ENCODE measurements around the gene GFOD1.

The GFOD1 gene

DNA sequence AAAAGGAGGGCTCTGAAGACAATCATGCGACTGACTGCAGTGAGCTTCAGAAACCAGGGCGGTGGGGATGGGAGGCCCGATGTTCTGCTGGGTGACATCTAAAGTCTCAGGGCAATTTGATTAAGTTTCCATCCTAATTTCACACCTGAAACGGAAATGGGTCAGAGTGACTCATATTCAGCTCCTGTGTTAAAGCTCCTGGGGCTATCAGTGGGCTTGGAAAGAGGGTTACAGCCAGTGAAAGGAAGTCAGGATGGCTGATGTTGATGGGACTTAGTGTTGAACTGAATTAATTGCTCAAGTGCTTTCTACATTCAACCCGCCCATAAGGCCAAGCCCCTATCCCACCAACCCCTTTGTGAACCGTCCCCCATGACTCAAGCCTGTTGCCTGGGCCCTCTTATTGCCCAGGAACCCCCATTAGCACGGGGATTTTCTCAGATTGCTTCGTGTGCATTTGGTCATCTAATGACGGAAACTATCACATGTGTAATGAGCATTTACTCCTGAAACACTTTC is 112.0 kb downstream of the GFOD1 start:
- no peak for DNase-seq (ENCODE audit: low read depth)

DNA sequence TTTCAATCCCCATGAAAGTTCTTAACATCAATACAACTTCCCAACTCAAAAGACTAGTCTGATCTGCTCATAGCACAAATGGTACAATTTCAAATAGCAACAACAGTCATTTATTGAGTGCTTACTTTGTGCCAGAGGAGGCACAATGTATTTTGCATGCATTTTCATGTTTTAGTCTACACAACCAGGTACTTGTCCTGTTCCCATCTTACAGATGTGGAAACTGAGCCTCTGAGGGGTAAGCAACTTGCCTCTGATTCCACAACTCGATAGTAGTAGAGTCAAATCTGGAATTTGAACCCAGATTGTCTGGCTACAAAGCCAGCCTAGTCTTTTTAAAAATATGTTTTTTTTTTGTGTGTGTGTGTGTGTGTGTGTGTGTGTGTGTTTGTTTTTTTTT is 113.5 kb downstream of the GFOD1 start:
- DNase-seq (ENCODE audit: low read depth), result no peak

DNA sequence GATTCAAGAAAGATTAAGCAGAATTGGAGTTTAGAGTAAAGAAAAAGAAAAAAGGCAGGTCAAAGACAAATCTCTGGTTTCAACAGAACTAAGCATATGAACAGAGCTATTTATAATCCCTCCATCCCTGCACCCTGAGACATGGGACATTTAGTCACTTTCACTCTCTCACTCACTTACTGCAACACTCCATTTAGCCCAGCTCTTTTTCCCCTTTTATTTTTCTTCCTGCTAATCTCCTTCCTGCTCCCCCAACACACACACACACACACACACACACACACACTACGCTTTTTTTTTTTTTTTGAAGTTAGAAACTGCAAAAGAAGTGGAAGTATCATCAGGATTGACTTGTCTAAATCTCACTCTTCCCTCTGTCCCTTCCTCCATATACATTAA is 113.9 kb downstream of the GFOD1 start:
- no peak for DNase-seq (ENCODE audit: low read depth)

DNA sequence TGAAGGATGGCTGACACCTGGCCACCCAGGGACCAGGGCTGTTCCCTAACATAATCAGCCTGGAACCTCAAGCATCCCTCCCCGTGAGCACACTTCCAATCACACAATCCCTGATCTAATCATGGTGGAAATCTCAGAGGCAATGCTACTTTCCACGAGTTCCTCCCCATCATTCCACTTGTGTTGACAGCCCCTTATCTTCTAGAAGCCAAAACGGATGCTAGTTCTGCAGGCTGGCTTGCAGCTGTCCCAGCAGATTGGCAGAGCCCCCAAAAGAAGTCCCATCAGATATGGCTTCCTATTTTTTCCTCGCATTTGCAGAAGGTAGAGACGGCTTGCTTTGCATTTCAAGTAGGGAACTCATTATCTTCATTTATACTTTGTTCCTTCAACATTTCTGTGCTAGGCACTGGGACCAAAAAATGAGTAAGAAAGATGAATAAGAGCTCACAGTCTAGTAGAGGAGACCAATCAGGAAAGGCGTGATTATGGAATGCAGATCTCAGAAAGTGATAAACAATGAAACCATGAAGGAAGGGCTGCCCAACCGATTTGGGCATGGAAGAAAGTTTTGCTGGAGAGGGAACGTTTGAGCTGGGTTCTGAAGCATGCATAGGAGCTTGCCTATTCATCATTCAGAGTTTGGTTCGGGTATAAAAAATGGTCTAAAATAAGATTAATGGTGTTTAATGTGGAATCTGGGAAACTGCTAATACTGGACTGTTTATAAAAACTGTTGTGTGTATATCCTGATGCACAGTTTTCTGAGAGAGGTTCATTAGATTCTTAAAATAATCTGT is 114.5 kb downstream of the GFOD1 start:
- no peak for DNase-seq (ENCODE audit: low read depth)

DNA sequence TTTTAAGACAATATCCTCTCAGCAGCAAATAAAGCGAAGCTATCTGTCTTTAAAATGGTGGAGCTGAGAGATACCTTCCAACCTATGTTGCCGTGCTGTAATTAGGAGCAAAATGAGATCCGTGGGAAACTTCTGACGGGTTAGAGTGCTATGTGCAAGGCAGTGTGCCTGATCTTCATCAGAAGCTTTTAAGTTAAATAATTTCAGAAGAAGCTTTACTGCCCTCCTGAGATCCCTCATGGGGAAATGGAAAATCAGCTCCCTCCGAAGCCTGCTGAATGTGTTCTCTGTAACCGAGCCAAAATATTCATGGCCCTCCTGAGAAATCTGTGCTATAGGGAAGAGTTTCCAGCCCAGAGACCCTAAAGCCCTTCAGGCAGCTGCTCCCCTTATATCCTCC is 115.3 kb downstream of the GFOD1 start:
- DNase-seq (ENCODE audit: low read depth), result no peak

DNA sequence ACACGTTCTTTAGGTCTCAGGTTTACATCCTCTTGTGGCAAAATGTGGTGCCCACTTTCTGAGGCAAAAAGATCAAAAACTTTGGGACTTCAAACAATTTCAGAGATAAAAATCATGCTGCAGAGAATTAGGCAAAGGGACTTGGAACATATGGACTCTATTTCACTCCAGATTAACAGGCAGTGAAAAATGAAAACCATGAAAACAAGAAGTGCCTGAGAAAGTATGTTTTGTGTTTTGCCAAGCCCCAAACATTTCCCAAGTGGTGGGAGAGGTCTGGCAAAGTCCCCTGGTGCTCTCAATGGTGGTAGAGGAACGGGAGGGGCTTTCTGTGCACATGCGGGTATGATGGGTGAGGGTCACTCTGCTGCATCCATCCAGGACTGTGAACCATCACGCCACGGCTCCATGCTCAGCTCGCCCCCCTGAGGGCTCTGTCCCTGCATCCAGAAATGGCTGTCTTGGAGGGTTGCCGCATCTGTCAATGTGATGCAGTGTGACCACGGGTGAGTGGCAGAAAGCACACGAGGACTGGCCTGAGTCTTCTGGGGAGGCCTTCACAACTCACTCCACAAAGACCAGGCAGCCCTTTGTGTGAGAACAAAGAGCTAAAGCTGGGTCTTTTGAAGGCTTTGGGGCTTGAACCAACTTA is 115.9 kb downstream of the GFOD1 start:
- no peak for DNase-seq (ENCODE audit: low read depth)

DNA sequence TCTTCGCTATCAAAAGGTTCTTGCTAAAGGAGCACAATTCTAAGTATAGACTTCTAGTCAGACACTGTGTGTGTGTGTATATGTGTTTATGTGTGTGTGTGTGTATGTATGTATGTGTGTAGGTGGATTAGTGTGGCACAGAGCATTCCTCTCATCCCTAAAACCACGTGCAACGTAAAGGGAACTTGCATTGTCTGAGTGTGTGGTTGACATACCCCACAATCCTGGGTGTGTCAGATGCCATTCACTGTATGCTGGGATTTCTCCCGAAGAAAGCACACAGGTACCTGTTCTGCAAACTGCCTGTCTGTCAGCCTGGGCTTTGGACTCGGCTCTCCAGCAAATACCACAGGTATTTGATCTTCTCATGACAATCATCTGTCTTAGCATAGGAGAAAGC is 116.8 kb downstream of the GFOD1 start:
- DNase-seq (ENCODE audit: low read depth), result no peak

DNA sequence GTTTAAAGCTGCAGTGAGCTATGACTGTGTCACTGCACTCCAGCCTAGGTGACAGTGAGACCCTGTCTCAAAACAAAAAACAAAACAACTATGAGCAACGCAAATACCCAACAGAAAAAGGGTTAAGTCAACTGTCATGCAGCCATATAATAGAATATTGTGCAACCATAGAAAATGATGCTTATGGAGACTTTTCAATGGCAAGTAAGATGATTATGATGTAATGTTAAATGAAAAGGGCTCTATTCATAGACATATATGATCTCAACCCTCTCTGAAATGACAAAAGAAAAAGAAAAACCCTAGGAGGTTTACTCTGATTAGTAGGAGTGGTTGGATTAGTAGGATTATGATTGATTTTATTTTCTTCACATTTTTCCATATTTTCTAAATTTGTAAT is 117.8 kb downstream of the GFOD1 start:
- no peak for DNase-seq (ENCODE audit: low read depth)

DNA sequence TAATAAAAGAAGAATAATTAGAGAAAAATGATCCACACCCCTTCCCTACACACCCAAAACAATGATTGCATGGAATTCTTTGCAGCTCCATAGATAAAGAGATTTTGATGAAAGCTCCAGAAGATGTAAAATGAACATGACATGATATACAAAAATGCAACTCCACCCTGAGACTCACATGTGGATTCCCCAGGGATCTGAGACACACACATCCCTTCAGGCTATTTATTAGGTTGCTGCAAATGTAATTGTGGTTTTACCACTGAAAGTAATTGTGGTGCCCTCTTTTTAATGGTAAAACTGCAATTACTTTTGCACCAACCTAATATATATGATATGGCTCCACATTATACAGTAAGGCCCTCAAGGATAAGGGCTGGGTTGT is 118.7 kb downstream of the GFOD1 start:
- DNase-seq (ENCODE audit: low read depth), result no peak

DNA sequence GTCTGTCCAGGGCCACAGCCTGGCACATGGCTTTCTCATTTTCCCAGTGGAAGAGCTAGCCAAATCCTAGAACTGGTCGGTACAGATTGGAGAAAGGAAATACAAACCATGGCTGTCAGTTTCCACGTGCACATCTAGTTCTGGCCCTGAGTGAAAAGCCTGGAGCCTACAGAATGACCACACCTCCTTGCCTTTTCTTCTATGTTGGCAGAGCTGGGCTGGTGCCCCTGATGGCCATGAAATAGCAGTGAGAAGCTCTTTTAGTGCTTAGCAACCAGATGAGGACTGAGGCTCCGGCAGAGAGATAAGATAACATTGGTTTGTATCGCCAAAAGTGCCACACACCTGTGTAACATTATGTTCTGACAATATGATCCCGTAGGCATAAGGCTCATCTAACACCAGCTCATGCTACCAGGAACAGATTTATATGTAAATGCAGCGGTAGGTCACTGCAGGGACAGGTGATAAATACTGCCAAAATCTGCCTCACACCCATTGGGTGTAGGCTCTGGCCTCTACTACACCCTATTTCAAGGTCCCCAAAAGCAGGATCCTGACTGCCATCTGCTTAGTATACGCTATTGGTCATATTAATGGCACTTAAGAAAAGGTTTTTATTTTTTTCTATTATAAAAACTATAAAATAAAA is 119.2 kb downstream of the GFOD1 start:
- no peak for DNase-seq (ENCODE audit: low read depth)

DNA sequence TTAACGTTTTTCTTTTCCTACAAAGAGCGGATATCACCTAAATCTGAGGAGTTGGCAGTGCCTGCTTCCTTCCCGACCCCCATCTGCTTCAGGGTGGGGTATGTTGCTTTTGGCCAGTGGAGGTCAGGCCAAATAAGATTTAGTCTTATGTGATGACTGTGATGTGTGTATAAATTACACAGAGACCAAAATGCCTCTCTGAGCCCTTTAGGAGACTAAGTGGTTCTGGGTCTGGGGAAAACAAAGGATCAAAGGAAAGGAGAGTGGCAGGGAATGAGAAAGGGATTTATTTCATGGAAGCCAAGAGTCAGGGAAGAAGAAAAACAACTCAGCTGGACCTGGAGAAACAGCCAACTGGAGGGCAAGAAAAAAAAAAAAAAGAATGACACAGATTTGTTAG is 120.0 kb downstream of the GFOD1 start:
- DNase-seq (ENCODE audit: low read depth), result no peak

DNA sequence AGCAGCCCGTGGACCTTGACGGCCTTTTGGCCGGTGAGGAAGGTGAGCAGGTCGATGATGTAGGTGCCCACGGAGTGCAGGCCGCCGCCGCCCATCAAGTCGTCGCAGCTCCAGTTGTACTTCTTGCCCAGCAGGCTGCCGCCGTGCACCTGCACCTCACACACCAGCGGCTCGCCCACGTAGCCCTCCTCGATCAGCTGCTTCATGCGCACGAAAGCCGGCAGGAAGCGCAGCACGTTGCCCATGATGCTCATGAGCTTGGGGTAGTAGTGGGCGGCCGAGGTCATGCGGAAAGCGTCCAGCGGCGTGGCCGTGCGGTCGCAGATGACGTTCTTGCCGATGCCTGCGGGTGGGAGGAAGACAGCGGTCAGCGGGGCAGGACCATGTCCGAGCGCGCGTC is 122.1 kb downstream of the GFOD1 start:
- no peak for DNase-seq (ENCODE audit: low read depth)

DNA sequence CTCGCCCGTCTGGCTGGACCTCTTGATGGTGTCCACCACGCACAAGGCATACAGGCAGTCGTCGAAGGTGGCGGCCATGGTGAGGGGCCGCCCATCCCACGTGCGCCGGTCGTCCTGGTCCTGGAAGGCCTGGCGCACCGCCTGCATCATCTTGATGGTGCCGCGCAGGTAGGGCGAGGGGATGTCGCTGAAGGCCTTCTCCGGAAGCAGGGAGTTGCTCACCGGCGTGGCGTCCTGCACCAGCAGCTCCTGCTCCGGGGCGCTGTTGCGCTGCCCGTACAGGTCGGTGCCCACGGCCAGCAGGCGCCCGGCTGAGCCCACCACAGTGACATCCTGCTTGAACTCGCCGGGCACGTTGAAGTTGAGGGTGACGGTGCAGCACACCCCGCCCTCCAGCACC is 122.6 kb downstream of the GFOD1 start:
- DNase-seq (ENCODE audit: low read depth), result no peak

DNA sequence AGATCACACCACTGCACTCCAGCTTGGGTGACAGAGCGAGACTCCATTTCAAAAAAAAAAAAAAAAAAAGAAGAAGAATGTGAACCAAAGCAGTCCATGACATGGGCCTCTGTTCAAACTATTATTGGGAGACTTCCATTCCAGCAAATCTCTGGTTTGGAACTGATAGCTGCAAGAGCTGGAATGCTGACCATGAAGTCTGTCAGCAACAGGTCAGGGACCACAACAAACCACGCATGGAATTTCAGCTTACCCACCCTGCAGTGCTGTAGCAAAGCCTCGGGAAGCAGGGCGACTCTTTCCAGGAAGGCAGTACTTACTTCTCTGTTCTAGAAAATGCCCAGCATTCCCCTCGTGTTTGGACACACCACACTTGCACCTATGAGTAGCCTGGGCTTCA is 125.0 kb downstream of the GFOD1 start:
- DNase-seq (ENCODE audit: low read depth), result no peak

DNA sequence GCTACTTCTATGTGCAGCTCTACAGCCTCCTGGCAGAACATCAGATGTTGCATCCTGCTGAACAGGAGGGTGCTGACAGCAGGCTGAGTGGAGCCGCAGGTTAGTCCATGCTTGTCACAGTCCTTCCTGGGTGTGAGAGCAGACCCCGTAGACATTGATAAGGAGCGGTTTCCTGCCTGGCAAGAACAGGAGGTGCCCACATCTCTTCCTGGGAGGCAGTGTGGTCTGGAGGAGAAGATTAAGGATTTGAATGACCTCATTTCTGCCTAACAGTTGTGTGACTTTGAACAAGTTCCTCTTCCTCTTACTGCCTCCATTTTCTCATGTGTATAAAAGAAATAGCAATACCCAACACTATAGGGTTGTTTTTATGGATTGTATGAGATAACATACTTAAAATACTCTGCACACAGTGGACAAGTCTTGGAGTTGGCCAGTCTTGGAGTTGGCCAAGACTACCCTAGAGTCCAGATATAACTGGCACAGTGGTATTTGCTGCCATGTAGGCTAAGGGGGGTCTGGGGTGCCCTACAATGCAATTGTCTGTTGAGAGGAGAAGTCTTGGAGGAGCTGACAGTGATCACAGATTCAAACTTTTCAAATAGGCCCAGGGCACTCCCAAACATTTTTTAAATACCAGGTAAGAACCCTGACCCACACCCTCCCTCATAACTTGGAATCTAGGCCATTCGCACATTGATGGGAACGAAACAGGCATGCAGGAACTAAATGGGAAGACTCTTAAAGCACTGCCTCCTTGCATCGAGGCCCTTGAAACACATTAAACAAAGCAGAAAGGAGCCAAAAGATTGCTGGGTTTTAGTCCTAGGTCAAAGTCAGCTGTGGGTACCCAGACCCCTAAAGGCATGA is 126.5 kb downstream of the GFOD1 start:
- DNase-seq (ENCODE audit: low read depth), result peak; percentile 64

DNA sequence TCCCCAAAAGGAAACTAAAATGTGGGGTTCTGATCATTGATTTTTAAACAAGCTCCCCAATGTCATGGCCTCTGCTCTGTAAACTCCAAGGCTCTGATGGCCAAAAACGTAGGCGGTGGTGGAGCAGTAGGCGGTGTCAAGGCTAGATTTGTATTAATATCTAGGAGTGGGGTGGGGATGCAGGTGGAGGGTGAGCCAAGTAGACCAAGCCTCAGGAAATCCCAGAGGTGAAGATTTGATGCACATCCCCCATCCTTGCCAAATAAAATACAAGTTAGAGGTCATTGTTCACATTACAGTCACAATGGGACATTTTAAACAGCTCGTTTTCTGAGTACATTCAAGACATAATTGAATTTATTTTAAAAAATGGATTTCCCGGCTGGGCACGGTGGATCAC is 128.1 kb downstream of the GFOD1 start:
- DNase-seq (ENCODE audit: low read depth), result no peak

DNA sequence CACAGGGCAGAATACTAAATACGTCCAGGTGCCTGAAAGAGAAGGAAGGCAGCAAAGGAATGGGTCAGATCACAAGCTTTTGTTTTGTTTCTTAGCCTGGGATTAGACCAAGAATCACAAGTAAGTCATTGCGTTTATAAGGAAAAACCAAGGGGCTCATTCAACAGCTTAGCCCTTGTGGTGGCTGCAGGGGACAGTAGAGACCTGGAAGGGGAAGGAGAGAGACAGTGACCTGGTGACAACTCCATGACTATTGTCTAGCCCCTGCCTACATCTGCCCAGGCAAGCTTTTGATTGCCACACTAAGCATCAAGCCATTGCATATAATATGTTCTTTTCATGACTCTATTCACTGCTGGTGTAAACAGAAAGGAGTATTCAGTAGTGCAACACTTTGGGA is 128.9 kb downstream of the GFOD1 start:
- no peak for DNase-seq (ENCODE audit: low read depth)

DNA sequence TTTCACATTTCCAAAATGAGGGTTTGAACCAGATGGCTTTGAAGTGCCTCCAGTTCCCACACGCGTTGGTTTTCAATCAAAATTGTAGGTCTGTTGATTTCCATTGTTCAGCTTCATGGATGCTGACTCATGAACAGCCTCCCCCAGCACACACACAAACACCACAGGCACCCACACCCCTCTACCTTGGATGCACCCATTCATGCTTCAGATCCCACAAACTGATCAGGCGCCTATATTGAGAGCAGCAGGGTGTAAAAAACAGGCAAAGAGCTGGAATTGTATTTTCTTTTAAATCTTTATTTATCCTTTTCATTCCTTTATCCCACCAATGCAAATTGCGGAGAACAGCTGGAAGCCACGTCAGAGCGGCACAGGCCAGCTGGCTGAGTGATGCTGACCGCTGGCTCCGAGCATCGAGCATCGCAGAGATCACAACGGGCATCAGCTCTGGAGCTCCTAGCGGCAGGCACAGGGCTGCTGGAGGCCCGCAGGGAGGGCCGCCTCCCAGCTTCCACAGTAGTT is 129.8 kb downstream of the GFOD1 start:
- no peak for DNase-seq (ENCODE audit: low read depth)

DNA sequence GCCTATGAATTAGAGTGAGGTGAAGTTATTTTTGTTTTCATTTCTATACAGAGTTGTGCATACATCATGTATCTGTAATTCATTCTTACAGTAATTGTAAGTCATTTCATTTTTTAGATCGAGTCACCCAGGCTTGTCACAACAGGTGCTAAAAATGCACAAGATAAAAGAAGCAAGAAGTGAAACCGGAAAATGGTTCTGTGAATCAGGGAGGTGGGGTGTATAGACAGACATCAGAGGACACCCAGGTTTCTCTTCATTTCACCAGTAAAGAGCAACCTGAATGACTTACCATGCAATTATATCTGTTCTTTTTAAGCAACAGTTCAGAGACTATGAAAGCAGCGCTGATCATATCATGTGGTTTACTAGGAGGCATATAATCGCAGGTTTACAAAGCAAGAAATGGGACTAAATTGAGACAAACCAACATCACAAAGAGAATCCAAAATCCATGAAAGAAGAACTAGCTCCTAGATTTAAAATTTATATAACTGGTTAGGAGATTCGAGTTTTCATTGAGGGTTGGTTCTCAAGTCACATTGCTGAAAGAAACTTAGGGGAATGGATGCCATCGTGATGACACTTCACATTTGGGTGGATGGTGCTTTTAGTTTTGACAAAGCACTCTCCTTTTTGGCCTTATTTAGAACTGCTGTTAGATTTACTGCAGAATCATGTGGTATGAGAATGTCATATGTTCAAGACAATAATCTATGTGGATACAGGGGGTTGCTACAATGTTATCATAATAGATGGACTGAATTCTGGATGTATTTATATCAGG is 131.2 kb downstream of the GFOD1 start:
- no peak for DNase-seq (ENCODE audit: low read depth)

DNA sequence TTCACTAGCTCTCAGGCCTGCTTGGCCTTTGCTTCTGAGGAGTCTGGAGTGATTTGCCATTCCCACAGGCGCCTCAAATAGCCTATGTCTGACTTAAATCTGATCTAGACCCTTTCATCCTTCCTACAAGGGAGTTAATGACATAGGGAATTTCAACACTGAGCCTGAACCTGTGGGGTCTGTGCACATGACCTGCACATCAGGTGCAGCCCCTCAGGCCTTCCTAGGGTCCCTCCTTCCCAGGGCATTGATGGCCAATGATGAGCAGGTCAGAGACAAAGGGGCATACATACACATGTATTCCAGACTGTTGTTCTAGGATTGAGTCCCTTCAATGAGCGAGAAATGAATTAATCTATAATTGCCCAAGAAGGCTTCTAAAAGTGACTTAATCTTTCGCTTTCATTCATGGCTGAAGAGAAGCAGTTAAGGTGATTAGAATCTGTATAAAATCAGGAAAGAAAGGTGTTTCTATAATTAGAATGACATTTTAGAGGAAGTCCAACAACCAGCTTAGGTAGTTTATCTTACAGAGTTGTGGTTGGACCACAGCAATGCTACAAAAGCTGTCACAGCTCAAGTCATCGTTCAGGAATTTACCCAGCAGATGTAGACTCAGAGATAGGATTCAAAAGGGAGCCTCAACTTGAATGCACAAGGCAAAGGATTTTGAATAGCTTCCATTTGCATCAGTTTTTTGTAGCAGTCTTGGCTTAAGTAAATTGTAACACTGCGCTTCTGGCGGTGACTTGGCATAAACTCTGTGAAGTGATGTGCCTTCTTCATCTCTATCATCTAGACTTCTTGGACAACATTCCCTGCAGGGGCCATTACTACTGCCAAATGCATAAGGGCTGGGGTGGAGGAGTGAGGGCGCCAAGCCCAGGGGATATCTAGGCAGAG is 132.1 kb downstream of the GFOD1 start:
- peak; percentile 67 for DNase-seq (ENCODE audit: low read depth)
